Measurements from ENCODE around the gene UGT1A6.
A peak's percentile ranks its signal among the peaks of the same experiment; 100 is the strongest.
"Not testable (repeated sequence)": the region's sequence is repeated elsewhere in the genome, so short reads cannot be mapped to it uniquely, and the experiment has no call there.

UGT1A6 gene

DNA sequence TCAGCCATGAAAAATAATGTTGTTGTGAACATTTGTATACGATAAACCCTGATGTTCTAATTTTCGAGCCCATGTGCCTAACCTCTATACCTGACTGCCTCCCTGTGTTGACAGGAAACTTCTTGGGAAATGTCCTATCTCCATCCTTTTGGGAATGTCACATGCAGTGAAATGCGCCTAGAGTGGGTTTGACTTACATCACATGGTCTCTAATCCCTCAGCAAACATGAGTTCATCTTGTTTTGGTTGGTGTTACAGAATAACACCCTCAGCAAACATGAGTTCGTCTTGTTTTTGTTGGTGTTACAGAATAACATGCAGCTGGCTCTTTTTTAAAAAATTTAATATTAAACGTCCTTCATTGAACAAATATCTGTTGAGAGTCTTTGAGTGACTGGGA, 4.3 kb upstream of the UGT1A6 start:
- no peak for DNase-seq

DNA sequence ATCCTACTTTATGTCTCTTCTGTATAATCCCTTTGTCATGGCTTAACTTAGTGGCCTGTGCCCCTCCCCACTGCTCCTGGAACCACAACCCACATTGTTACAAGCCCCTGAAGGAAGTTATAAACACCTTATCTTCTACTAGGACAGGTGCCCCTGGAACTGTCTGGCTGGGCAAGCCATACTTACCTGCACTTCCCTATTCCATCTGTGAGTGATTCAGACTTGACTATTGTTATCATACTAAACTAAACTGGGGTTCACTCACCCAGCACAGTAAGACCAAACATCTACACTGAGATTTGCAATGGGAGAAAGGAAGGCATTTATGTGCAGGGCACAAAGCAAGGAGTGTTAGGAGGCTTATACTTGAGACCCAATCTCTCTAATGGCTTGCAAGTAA, 3.7 kb upstream of the UGT1A6 start:
- no peak for DNase-seq

DNA sequence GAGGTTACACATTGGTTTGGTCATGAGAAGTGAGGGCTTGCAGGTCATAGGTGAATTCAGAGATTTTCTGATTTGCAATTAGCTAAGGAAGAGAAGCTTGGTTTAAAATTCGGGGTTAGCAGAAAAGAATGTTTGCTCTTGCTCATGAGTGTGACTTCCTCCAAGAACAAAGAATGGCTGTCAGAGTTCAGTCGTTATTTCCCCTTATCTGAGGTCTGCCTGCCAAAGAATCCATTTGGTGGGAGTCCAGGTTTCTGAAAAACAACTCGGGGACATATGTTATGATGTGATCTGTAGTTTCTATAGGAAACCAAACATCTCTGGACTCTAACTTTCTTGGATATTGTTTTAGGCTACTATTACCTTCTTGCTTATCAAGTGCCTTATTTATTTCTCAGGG, 3.2 kb upstream of the UGT1A6 start:
- no peak for DNase-seq

DNA sequence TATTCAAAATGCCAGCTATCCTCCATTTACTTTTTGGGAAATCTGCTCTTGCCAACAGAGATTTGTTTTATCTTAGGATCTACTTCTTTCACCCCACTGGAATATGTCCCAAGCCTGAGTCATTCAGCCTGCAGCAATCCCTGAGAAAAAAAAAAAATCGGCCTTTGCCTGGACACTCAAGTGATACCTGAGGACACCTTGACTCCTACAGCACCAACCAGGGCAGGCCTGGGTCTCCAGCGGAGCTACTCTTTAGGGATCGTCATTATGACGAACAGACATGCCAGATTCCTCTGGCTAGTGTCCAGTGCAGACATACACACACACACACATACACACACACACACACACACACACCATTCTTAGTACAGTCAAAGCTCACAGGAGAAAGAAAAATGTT, 2.2 kb upstream of the UGT1A6 start:
- DNase-seq, result no peak

- no peak for DNase-seq
Measured at GRCh38 chr2:233691443-233692433, 952 bp upstream of the UGT1A6 start.

DNA sequence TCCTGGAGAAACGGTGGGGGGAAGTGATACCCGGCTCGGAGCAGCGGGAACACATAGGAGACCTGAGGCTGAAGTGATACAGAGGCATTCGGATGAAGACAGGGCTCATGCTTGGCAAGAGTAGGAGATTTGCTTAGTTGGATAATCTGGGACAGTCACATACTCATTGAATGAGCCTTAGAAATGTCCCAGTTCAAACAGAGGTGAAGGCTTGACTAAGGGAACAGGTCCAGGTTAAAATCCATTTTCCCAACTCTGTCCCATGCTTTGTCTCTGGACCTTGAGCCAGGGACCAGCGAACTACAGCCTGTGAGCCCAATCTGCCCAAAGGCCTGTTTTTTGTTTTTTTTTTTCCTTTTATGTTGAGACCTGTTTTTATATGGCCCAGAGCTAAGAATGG, 1.3 kb downstream of the UGT1A6 start:
- DNase-seq, result no peak

GRCh38 chr2:233698740-233699139, 6.0 kb downstream of the UGT1A6 start:
- DNase-seq, result no peak

DNA sequence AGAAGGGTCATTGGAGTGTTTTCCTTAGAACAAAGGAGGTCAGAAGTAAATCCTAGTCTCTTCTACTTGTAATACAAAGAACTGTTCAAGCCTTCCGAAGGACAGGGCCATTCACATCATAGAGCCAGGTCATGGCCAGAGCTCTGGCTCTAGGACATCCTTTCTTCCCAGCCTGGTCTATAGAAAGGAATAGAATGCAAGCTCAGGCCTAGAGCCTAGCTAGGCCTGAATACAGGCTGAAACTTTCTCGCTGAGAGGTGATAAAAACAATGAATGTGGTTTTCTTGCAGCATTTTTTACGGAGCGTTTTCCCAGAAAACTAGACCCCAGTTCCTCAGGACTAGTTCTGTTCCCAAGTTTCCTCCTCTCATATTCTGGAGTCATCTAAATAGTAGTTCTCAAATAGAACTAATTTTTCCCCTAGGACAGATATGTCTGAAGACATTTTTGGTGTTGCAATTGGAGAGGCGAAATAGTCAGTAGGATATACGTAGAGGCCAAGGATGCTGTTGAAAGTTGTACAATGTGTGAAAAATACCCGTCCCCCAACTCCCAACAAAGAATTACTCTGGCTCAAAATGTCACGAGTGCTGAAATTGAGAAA, 6.8 kb downstream of the UGT1A6 start:
- no peak for DNase-seq

GRCh38 chr2:233700028-233700635, 7.4 kb downstream of the UGT1A6 start:
- DNase-seq, result peak; percentile 18

DNA sequence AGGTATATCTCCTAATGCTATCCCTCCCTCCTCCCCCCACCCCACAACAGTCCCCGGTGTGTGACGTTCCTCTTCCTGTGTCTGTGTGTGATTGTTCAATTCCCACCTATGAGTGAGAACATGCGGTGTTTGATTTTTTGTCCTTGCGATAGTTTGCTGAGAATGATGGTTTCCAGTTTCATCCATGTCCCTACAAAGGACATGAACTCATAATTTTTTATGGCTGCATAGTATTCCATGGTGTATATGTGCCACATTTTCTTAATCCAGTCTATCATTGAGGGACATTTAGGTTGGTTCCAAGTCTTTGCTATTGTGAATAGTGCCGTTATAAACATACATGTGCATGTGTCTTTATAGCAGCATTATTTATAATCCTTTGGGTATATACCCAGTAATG, 8.2 kb downstream of the UGT1A6 start:
- DNase-seq, result not testable (repeated sequence)

DNA sequence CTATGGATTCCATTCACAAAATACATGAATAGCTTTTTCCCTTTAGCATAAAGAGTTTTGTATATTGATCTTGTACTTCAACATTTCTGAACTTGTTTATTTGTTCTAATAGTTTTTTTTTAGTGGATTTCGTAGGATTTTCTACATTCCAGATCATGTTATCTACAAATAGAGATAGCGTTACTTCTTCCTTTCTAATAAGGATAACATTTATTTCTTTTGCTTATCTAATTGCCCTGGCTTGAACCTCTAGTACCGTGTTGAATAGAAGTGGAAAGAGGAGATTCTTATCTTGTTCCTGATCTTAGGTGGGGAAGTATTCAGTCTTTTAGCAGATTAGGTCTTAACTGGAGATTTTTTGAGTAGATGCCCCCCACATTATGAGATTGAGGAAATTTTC, 9.5 kb downstream of the UGT1A6 start:
- no peak for DNase-seq

DNA sequence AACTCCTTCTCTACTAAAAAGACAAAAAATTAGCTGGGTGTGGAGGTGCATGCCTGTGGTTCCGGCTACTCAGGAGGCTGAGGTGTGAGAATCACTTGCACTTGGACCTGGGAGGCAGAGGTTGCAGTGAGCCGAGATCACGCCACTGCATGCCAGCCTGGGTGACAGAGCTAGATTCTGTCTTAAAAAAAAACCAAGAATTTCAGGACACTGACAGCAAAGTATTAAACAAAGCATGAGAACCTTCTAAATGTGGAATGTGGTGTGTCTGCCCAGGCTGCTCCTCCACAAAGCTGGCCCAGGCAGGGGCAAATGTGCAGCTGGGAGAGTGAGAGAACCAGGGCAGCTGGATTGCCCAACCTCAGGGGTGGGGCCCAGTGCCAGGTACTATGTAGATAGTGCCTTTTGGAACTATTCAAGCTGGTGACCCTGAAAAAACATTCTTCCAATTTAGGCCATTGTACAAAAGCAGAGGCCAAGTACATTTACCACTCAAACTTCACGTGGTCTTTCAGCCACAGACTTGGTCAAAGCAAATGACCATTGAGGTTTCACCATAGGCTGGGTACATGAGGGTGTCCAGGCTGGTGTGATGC, 13.3 kb downstream of the UGT1A6 start:
- no peak for DNase-seq

GRCh38 chr2:233706720-233707119, 14.0 kb downstream of the UGT1A6 start:
- no peak for DNase-seq

GRCh38 chr2:233707940-233708644, 15.4 kb downstream of the UGT1A6 start:
- DNase-seq, result no peak

- DNase-seq, result no peak
Measured at GRCh38 chr2:233708942-233709341, 16.3 kb downstream of the UGT1A6 start.

- peak; percentile 67 for DNase-seq
Measured at GRCh38 chr2:233711312-233712008, 18.8 kb downstream of the UGT1A6 start.

- no peak for DNase-seq
Measured at GRCh38 chr2:233712611-233713261, 20.0 kb downstream of the UGT1A6 start, which contains the start of gene UGT1A5. TSS of gene UGT1A5 (plus strand) at chr2:233712907. CDS start at chr2:233712992, 85 bp downstream.

DNA sequence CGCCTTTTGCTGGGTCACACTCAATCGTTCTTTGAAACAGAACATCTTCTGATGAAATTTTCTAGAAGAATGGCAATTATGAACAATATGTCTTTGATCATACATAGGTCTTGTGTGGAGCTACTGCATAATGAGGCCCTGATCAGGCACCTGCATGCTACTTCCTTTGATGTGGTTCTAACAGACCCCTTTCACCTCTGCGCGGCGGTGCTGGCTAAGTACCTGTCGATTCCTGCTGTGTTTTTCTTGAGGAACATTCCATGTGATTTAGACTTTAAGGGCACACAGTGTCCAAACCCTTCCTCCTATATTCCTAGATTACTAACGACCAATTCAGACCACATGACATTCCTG, 20.5 kb downstream of the UGT1A6 start:
- no peak for DNase-seq

- no peak for DNase-seq
Measured at GRCh38 chr2:233714121-233714520, 21.4 kb downstream of the UGT1A6 start.

DNA sequence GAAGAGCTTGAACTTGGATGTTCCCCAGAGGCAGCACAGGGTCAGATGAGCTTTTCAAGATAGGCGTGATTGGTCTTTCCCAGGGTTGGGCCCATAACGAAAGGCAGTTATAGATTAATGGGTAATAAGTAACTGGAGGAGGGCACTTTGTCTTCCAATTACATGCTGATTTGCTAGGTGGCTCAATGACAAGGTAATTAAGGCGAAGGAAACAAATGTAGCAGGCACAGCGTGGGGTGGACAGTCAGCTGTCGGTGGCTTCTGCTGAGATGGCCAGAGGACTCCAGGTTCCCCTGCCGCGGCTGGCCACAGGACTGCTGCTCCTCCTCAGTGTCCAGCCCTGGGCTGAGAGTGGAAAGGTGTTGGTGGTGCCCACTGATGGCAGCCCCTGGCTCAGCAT, 25.9 kb downstream of the UGT1A6 start, which contains the start of gene UGT1A4:
Gene UGT1A4, plus strand, starts transcription at position 185 of the 400 bp plus-strand sequence. Its CDS starts 85 bp downstream, at position 270.
- no peak for DNase-seq

- no peak for DNase-seq
Measured at GRCh38 chr2:233728723-233729301, 36.1 kb downstream of the UGT1A6 start, which contains the start of gene UGT1A3. TSS of gene UGT1A3 (plus strand) at chr2:233729042. CDS start at chr2:233729127, 85 bp downstream.

Data from NCI-H1436 (cell line).